Activated CD8-positive, alpha-beta memory T cell treated with anti-CD3 and anti-CD28 coated beads, Interleukin-2, amount 50 U/mL, for 48 hours (primary cell): ENCODE measurements around the gene DEPDC5.

Experiments used
- DNase-seq: peaks from one replicate; pipeline ENCODE4 v3.0.0-alpha.2; 2020

Gene DEPDC5

GRCh38 chr22:31954535-31955523 is 201.0 kb downstream of the DEPDC5 start:
- no peak for DNase-seq

- no peak for DNase-seq
Measured at GRCh38 chr22:31956360-31956759, 202.5 kb downstream of the DEPDC5 start.
